ENCODE results near the gene RNF43.
"Not testable (repeated sequence)": the region's sequence is repeated elsewhere in the genome, so short reads cannot be mapped to it uniquely, and the experiment has no call there.

The RNF43 gene

GRCh38 chr17:58403311-58403710 is 14.0 kb downstream of the RNF43 start:
- no peak for DNase-seq

- DNase-seq = no peak
These were observed 14.7 kb downstream of the RNF43 start for GRCh38 chr17:58402679-58403078.

- DNase-seq = no peak
These were observed 15.3 kb downstream of the RNF43 start for GRCh38 chr17:58402047-58402446.

GRCh38 chr17:58401287-58401686 is 16.0 kb downstream of the RNF43 start:
- peak in 1 of 2 experiments; percentile 50 for DNase-seq

- DNase-seq = no peak
These were observed 16.5 kb downstream of the RNF43 start for GRCh38 chr17:58400826-58401225.

GRCh38 chr17:58399974-58400373 is 17.4 kb downstream of the RNF43 start:
- no peak for DNase-seq

- peak; percentile 52 to 85 for DNase-seq
These were observed 18.6 kb downstream of the RNF43 start for GRCh38 chr17:58398574-58399266.

GRCh38 chr17:58397421-58397820 is 19.9 kb downstream of the RNF43 start:
- not testable (repeated sequence) for DNase-seq

GRCh38 chr17:58396173-58396572 is 21.2 kb downstream of the RNF43 start:
- no peak for DNase-seq

- DNase-seq = no peak
These were observed 22.7 kb downstream of the RNF43 start for GRCh38 chr17:58394534-58395223.

GRCh38 chr17:58391302-58391984 is 25.9 kb downstream of the RNF43 start:
- peak; percentile 92 to 96 for DNase-seq

GRCh38 chr17:58390884-58391283 is 26.4 kb downstream of the RNF43 start:
- no peak for DNase-seq

- DNase-seq = no peak
These were observed 28.8 kb downstream of the RNF43 start for GRCh38 chr17:58388302-58389190.

- DNase-seq = no peak
These were observed 29.5 kb downstream of the RNF43 start for GRCh38 chr17:58387834-58388233.

- DNase-seq = no peak
These were observed 30.6 kb downstream of the RNF43 start for GRCh38 chr17:58386708-58387107.

- no peak for DNase-seq
These were observed 31.9 kb downstream of the RNF43 start for GRCh38 chr17:58385359-58385899.

GRCh38 chr17:58384897-58385296 is 32.4 kb downstream of the RNF43 start:
- no peak for DNase-seq

GRCh38 chr17:58383892-58384462 is 33.4 kb downstream of the RNF43 start:
- no peak for DNase-seq

- no peak for DNase-seq
These were observed 34.5 kb downstream of the RNF43 start for GRCh38 chr17:58382872-58383242.

- no peak for DNase-seq
These were observed 35.0 kb downstream of the RNF43 start for GRCh38 chr17:58382108-58382871.
